HepG2 (cell line): ENCODE results near the gene CREBBP. TPM values are rescaled to one million over a fixed set of nuclear protein-coding genes. Genes with fewer than 3 reads are reported as not detected.

ENCODE experiments used
- DMTF1 ChIP-seq: sonication (generic); formaldehyde crosslinking; IDR thresholded peaks from 2 replicates; pipeline ENCODE4 v1.4.0; 2020; ENCODE audit warnings: mild to moderate bottlenecking, missing genetic modification reagents
- ETV5 ChIP-seq: IDR thresholded peaks from 2 replicates; pipeline ENCODE4 v1.6.1; 2018; ENCODE audit warnings: missing biosample characterization, missing genetic modification reagents, inconsistent platforms, borderline replicate concordance
- KDM4B ChIP-seq: sonication (generic); formaldehyde crosslinking; IDR thresholded peaks from 2 replicates; pipeline ENCODE4 v1.4.0; 2020; ENCODE audit warnings: missing genetic modification reagents
- MED1 ChIP-seq: sonication (generic); formaldehyde crosslinking; IDR thresholded peaks from 2 replicates; pipeline ENCODE4 v1.4.0; 2020; ENCODE audit warnings: missing genetic modification reagents
- MYNN ChIP-seq: sonication (generic); formaldehyde crosslinking; IDR thresholded peaks from 2 replicates; pipeline ENCODE4 v1.4.0; 2020; ENCODE audit warnings: mild to moderate bottlenecking, low read depth, missing genetic modification reagents
- RORA ChIP-seq: sonication (generic); formaldehyde crosslinking; IDR thresholded peaks from 2 replicates; pipeline ENCODE4 v1.5.0; 2020; ENCODE audit warnings: mild to moderate bottlenecking, missing genetic modification reagents, moderate library complexity
- SNAPC5 ChIP-seq: sonication (generic); formaldehyde crosslinking; IDR thresholded peaks from 2 replicates; pipeline ENCODE4 v1.8.1; 2023; ENCODE audit warnings: mild to moderate bottlenecking, missing genetic modification reagents, borderline replicate concordance
- SPEN ChIP-seq: sonication (generic); formaldehyde crosslinking; IDR thresholded peaks from 2 replicates; pipeline ENCODE4 v1.5.1; 2020; ENCODE audit warnings: low read depth, mild to moderate bottlenecking, missing genetic modification reagents
- THAP11 ChIP-seq: IDR thresholded peaks from 2 replicates; pipeline ENCODE4 v1.6.1; 2016; ENCODE audit warnings: missing biosample characterization, missing genetic modification reagents
- ZFP1 ChIP-seq: IDR thresholded peaks from 2 replicates; pipeline ENCODE4 v1.6.1; 2016
- ZNF512 ChIP-seq: sonication (generic); formaldehyde crosslinking; IDR thresholded peaks from 2 replicates; pipeline ENCODE4 v1.4.0; 2020; ENCODE audit warnings: mild to moderate bottlenecking, missing genetic modification reagents
- ZNF749 ChIP-seq: sonication (generic); formaldehyde crosslinking; IDR thresholded peaks from 2 replicates; pipeline ENCODE4 v1.8.0; 2022; ENCODE audit warnings: mild to moderate bottlenecking, missing genetic modification reagents, moderate library complexity, borderline replicate concordance
- polyA plus RNA-seq, 8 experiments: library from polyadenylated mRNA; depleted of rRNA in 3 of 8; stranded (reverse) in 7 of 8; unstranded in 1 of 8; fragments of >200 nt; fragmentation: Illumina TruSeq in 4 of 8; extraction: Trizol in 4 of 8; gene quantifications; 2 replicates each; pipeline versions ENCODE4 v1.2.1 to v1.2.3, GENCODE V29; 2011 to 2016; ENCODE audit warnings: low read depth in 4 of 8, missing spikeins in 1 of 8, mixed read lengths in 1 of 8; ENCODE audit not compliant: insufficient read depth in 1 of 8
- total RNA-seq, 5 experiments: library from RNA; depleted of rRNA; stranded (reverse); fragments of >200 nt; fragmentation: Illumina TruSeq; extraction: Trizol; gene quantifications; 2 replicates each; pipeline ENCODE4 v1.2.3, GENCODE V29; 2016; ENCODE audit warnings: low read depth in 1 of 5
- TF ChIP-seq, protein P1 (sequence below): sonication (generic); formaldehyde crosslinking; IDR thresholded peaks from 2 replicates; pipeline ENCODE4; 2020; ENCODE audit warnings: missing genetic modification reagents, mild to moderate bottlenecking, borderline replicate concordance
- TF ChIP-seq, protein P2 (sequence below): sonication (generic); formaldehyde crosslinking; IDR thresholded peaks from 2 replicates; pipeline ENCODE4 v1.4.0; 2020; ENCODE audit warnings: missing genetic modification reagents

Gene CREBBP
- total and polyA plus RNA-seq, 2 of the 13 experiments (the other 11 are each of a cell fraction or from before 2014, with no cell fraction given), result 5.3 to 10.4 TPM

GRCh38 chr16:3857189-3858043 is 23.1 kb downstream of the CREBBP start (continued):
- TF ChIP-seq ZNF512 (no peak), ETV5 (CRISPR knock-in tag) (peak; percentile 98), DMTF1 (CRISPR knock-in tag) (no peak), KDM4B (CRISPR knock-in tag) (peak; percentile 86; the same call in 1 of the 2 replicates), MED1 (peak; percentile 75), THAP11 (CRISPR knock-in tag) (peak; percentile 73), ZNF749 (CRISPR knock-in tag) (no peak), SPEN (CRISPR knock-in tag) (no peak), MYNN (no peak), RORA (CRISPR knock-in tag) (no peak), ZFP1 (CRISPR knock-in tag) (peak; percentile 49; the same call in 1 of the 2 replicates), SNAPC5 (no peak)
- TF ChIP-seq, protein P1, sequence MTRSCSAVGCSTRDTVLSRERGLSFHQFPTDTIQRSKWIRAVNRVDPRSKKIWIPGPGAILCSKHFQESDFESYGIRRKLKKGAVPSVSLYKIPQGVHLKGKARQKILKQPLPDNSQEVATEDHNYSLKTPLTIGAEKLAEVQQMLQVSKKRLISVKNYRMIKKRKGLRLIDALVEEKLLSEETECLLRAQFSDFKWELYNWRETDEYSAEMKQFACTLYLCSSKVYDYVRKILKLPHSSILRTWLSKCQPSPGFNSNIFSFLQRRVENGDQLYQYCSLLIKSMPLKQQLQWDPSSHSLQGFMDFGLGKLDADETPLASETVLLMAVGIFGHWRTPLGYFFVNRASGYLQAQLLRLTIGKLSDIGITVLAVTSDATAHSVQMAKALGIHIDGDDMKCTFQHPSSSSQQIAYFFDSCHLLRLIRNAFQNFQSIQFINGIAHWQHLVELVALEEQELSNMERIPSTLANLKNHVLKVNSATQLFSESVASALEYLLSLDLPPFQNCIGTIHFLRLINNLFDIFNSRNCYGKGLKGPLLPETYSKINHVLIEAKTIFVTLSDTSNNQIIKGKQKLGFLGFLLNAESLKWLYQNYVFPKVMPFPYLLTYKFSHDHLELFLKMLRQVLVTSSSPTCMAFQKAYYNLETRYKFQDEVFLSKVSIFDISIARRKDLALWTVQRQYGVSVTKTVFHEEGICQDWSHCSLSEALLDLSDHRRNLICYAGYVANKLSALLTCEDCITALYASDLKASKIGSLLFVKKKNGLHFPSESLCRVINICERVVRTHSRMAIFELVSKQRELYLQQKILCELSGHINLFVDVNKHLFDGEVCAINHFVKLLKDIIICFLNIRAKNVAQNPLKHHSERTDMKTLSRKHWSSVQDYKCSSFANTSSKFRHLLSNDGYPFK (CRISPR knock-in tag), result no peak
- TF ChIP-seq, protein P2, sequence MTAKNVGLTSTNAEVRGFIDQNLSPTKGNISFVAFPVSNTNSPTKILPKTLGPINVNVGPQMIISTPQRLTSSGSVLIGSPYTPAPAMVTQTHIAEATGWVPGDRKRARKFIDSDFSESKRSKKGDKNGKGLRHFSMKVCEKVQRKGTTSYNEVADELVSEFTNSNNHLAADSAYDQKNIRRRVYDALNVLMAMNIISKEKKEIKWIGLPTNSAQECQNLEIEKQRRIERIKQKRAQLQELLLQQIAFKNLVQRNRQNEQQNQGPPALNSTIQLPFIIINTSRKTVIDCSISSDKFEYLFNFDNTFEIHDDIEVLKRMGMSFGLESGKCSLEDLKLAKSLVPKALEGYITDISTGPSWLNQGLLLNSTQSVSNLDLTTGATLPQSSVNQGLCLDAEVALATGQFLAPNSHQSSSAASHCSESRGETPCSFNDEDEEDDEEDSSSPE (CRISPR knock-in tag), result no peak
